Upper lobe of left lung (tissue), 6 donors: ENCODE measurements around the gene MCTP1. TPM values are rescaled to one million over a fixed set of nuclear protein-coding genes. Genes with fewer than 3 reads are reported as not detected.

Experiments
- ATAC-seq, 2 donors: fragments of 200-7000 bp; cut with Tn5 transposase; one replicate each; pipeline ENCODE4 v1.9.1; 2022; ENCODE audit warnings: mild to moderate bottlenecking in 2 of 2, moderate library complexity in 2 of 2; ENCODE audit not compliant: low FRiP score in 2 of 2
- DNase-seq, 2 donors: peaks; one replicate each; pipeline ENCODE4 v3.0.0-alpha.2; 2019 to 2020
- H3K27ac ChIP-seq, 4 donors: fragments of 200-600 bp; sonication (generic); one replicate each; pipeline ENCODE4 v1.5.1; 2016 to 2019
- H3K27me3 ChIP-seq, 4 donors: fragments of 200-600 bp; sonication (generic); one replicate each; pipeline ENCODE4 v1.5.1; 2017 to 2019
- H3K36me3 ChIP-seq, 4 donors: fragments of 200-600 bp; sonication (generic); one replicate each; pipeline ENCODE4 v1.5.1; 2016 to 2019
- H3K4me1 ChIP-seq, 4 donors: fragments of 200-600 bp; sonication (generic); one replicate each; pipeline ENCODE4 v1.5.1; 2018 to 2019
- H3K4me3 ChIP-seq, 4 donors: fragments of 200-600 bp; sonication (generic); one replicate each; pipeline ENCODE4 v1.5.1; 2017 to 2019; ENCODE audit warnings: mild to moderate bottlenecking in 2 of 4, moderate library complexity in 1 of 4
- H3K9me3 ChIP-seq, 4 donors: fragments of 200-600 bp; sonication (generic); one replicate each; pipeline ENCODE4 v1.5.1; 2018 to 2019
- CTCF ChIP-seq, 6 experiments: fragments of 450-650 bp in 4 of 6; fragments of 200-600 bp in 2 of 6; sonication (generic) in 2 of 6; IDR thresholded peaks; one replicate each; pipeline ENCODE4 v1.5.1; 2016 to 2019; ENCODE audit warnings: antibody characterized with exemption in 6 of 6
- EP300 ChIP-seq, 4 donors: sonication (generic); formaldehyde crosslinking; IDR thresholded peaks; one replicate each; pipeline ENCODE4 v1.5.1; 2017; ENCODE audit warnings: antibody characterized with exemption in 4 of 4, control low read depth in 2 of 4
- POLR2A ChIP-seq, 4 donors: fragments of 450-650 bp; IDR thresholded peaks; one replicate each; pipeline ENCODE4 v1.5.1; 2016 to 2017; ENCODE audit warnings: antibody characterized with exemption in 4 of 4, mild to moderate bottlenecking in 2 of 4
- POLR2AphosphoS5 ChIP-seq, 2 donors: sonication (generic); formaldehyde crosslinking; IDR thresholded peaks; one replicate each; pipeline ENCODE4 v1.5.1; 2017; ENCODE audit warnings: antibody characterized with exemption in 2 of 2
- WGBS, 2 donors: methylation state at CpG; one replicate each; pipeline ENCODE4 v1.1.5; 2017 to 2018; 5-methylcytosine and 5-hydroxymethylcytosine counted together
- total RNA-seq, 6 donors: library from RNA; depleted of rRNA in 4 of 6; stranded (reverse); fragments of >200 nt in 4 of 6; gene quantifications; one replicate each; pipeline versions ENCODE4 v1.1.0 to v1.2.1, GENCODE V29; 2016 to 2021
- donor health status: DM: no; HTN: no; CAD: no; lungs with moderate emphysema.
- donor health status: DM: no; HTN: yes; CAD: no; lungs with severe emphysema.

MCTP1 gene
- total RNA-seq, 6 donors from 2014 or later, result 30.4 to 43.8 (median 38.3) TPM

GRCh38 chr5:94784536-94785505 lies 500.1 kb downstream of the MCTP1 start:
- Histone ChIP-seq H3K36me3 (no peaks in the 10 kb centered on the region), H3K27me3 (no peaks in the 10 kb centered on the region), H3K27ac (no peak overlapping the region), H3K4me3 (no peak overlapping the region), H3K9me3 (no peaks in the 10 kb centered on the region), H3K4me1 (no peaks in the 10 kb centered on the region)
- 71 to 73% methylated on average over 7 of the region's 7 CpGs for WGBS, 2 donors
- DNase-seq (no peak), ATAC-seq (no peak)
- TF ChIP-seq POLR2AphosphoS5 (IDR thresholded peaks at IDR 0.05), result no peak
- no peak for TF ChIP-seq EP300 (IDR thresholded peaks at IDR 0.05)
- TF ChIP-seq POLR2A (IDR thresholded peaks at IDR 0.05), result no peak
- TF ChIP-seq CTCF (IDR thresholded peaks at IDR 0.05), result no peak

GRCh38 chr5:94782383-94782782 lies 502.5 kb downstream of the MCTP1 start:
- no peak for DNase-seq
- no peaks in the 10 kb centered on the region for H3K4me1 ChIP-seq

GRCh38 chr5:94779684-94780083 lies 505.2 kb downstream of the MCTP1 start:
- Histone ChIP-seq H3K27me3 (no peaks in the 10 kb centered on the region), H3K4me3 (no peak overlapping the region), H3K27ac (no peak overlapping the region), H3K4me1 (no peaks in the 10 kb centered on the region), H3K36me3 (no peaks in the 10 kb centered on the region), H3K9me3 (no peaks in the 10 kb centered on the region)
- WGBS, 2 donors, result 94 to 96% methylated on average over 1 of the region's 1 CpG
- no peak for ATAC-seq
- DNase-seq, result no peak
- TF ChIP-seq POLR2AphosphoS5 (IDR thresholded peaks at IDR 0.05), result no peak
- TF ChIP-seq CTCF (IDR thresholded peaks at IDR 0.05), result no peak
- no peak for TF ChIP-seq POLR2A (IDR thresholded peaks at IDR 0.05)
- no peak for TF ChIP-seq EP300 (IDR thresholded peaks at IDR 0.05)

More at GRCh38 chr5:94782383-94782782, 502.5 kb downstream of the MCTP1 start:
- H3K36me3 ChIP-seq, result no peaks in the 10 kb centered on the region
- no peak overlapping the region for H3K27ac ChIP-seq
- no peak for TF ChIP-seq EP300 (IDR thresholded peaks at IDR 0.05)
- TF ChIP-seq POLR2AphosphoS5 (IDR thresholded peaks at IDR 0.05), result no peak
- no peak for TF ChIP-seq CTCF (IDR thresholded peaks at IDR 0.05)
- no peak for TF ChIP-seq POLR2A (IDR thresholded peaks at IDR 0.05)
- ATAC-seq, result no peak
- WGBS, 2 donors, result 70 to 83% methylated on average over 3 of the region's 3 CpGs
- no peaks in the 10 kb centered on the region for H3K27me3 ChIP-seq
- H3K9me3 ChIP-seq, result no peaks in the 10 kb centered on the region
- H3K4me3 ChIP-seq, result no peak overlapping the region

GRCh38 chr5:94778732-94779131 lies 506.2 kb downstream of the MCTP1 start:
- ATAC-seq, result no peak
- Histone ChIP-seq H3K4me1 (no peaks in the 10 kb centered on the region), H3K4me3 (no peak overlapping the region), H3K36me3 (no peaks in the 10 kb centered on the region), H3K27ac (no peak overlapping the region), H3K9me3 (no peaks in the 10 kb centered on the region), H3K27me3 (no peaks in the 10 kb centered on the region)
- TF ChIP-seq POLR2AphosphoS5 (IDR thresholded peaks at IDR 0.05), result no peak
- TF ChIP-seq EP300 (IDR thresholded peaks at IDR 0.05), result no peak
- TF ChIP-seq CTCF (IDR thresholded peaks at IDR 0.05), result no peak
- no peak for TF ChIP-seq POLR2A (IDR thresholded peaks at IDR 0.05)
- no peak for DNase-seq
- WGBS, 2 donors, result 74 to 84% methylated on average over 3 of the region's 3 CpGs
